DOHH2 (cell line): Measurements from ENCODE around the gene TMEM123.

ENCODE experiments used
- H3F3A ChIP-seq: fragments of 200-600 bp; sonication (generic), shearing (Covaris generic); 2 replicates; pipeline ENCODE4 v1.6.0; 2016; ENCODE audit warnings: antibody characterized with exemption, mild to moderate bottlenecking; ENCODE audit not compliant: control insufficient read depth, insufficient read depth
- H3K27ac ChIP-seq: fragments of 200-600 bp; sonication (generic); 2 replicates; pipeline ENCODE4 v1.5.1; 2014; ENCODE audit warnings: low read depth, mild to moderate bottlenecking, low read length, moderate library complexity
- H3K27me3 ChIP-seq: fragments of 200-600 bp; sonication (generic); 2 replicates; pipeline ENCODE4 v1.6.1; 2014; ENCODE audit warnings: mild to moderate bottlenecking, low read length, mixed read lengths; ENCODE audit not compliant: control insufficient read depth
- H3K36me3 ChIP-seq: fragments of 200-600 bp; sonication (generic); 2 replicates; pipeline ENCODE4 v1.6.1; 2014; ENCODE audit warnings: mild to moderate bottlenecking, low read length, moderate library complexity, mixed read lengths; ENCODE audit not compliant: control insufficient read depth
- H3K4me1 ChIP-seq: fragments of 200-600 bp; sonication (generic); 2 replicates; pipeline ENCODE4 v1.6.1; 2014; ENCODE audit warnings: mild to moderate bottlenecking, low read length, mixed read lengths; ENCODE audit not compliant: control insufficient read depth
- H3K4me2 ChIP-seq: fragments of 200-600 bp; sonication (generic); 2 replicates; pipeline ENCODE4 v1.6.0; 2014; ENCODE audit warnings: mild to moderate bottlenecking, low read length, moderate library complexity
- H3K4me3 ChIP-seq: fragments of 200-600 bp; sonication (generic); 2 replicates; pipeline ENCODE4 v1.5.1; 2014; ENCODE audit warnings: mild to moderate bottlenecking, low read length, mixed read lengths
- H3K79me2 ChIP-seq: fragments of 200-600 bp; sonication (generic); 2 replicates; pipeline ENCODE4 v1.6.1; 2014; ENCODE audit warnings: mild to moderate bottlenecking, low read length, mixed read lengths; ENCODE audit not compliant: control insufficient read depth
- H3K9me2 ChIP-seq: fragments of 200-600 bp; sonication (generic); replicated peaks from 2 replicates; pipeline ENCODE4 v1.6.1; 2014; ENCODE audit warnings: mild to moderate bottlenecking, low read length, mixed read lengths; ENCODE audit not compliant: control insufficient read depth
- H3K9me3 ChIP-seq: fragments of 200-600 bp; sonication (generic); 2 replicates; pipeline ENCODE4 v1.6.1; 2014; ENCODE audit warnings: antibody characterized with exemption, low read length, mixed read lengths; ENCODE audit not compliant: control insufficient read depth, insufficient read depth
- H4K20me1 ChIP-seq: fragments of 200-600 bp; sonication (generic); 2 replicates; pipeline ENCODE4 v1.6.0; 2014; ENCODE audit warnings: low read depth, mild to moderate bottlenecking, antibody characterized with exemption, low read length, moderate library complexity; ENCODE audit not compliant: control insufficient read depth, insufficient read depth
- CTCF ChIP-seq: fragments of 200-600 bp; sonication (generic); IDR thresholded peaks from one replicate; pipeline ENCODE4 v1.5.1; 2014; ENCODE audit warnings: antibody characterized with exemption, mild to moderate bottlenecking, low read depth, low read length; ENCODE audit not compliant: poor library complexity, severe bottlenecking
- EZH2phosphoT487 ChIP-seq: fragments of 200-600 bp; sonication (generic); IDR thresholded peaks from 2 replicates; pipeline ENCODE4 v1.6.1; 2017; ENCODE audit warnings: borderline replicate concordance, mild to moderate bottlenecking, antibody characterized with exemption, low read length, moderate library complexity, mixed read lengths

TMEM123 gene

GRCh38 chr11:102413497-102413896 lies 39.1 kb downstream of the TMEM123 start:
- no peak overlapping the region for H3K4me2 ChIP-seq
- H3F3A ChIP-seq = no peaks in the 10 kb centered on the region
- peaks cover 98% of the 10 kb centered on the region for H3K79me2 ChIP-seq
- TF ChIP-seq CTCF (no peak), EZH2phosphoT487 (no peak)
- H3K4me1 ChIP-seq = peaks cover 19% of the 10 kb centered on the region
- peaks cover 37% of the 10 kb centered on the region for H3K36me3 ChIP-seq
- H3K9me3 ChIP-seq = peaks cover 6% of the 10 kb centered on the region; the same call in 1 of the 2 replicates
- H3K4me3 ChIP-seq = no peak overlapping the region
- H4K20me1 ChIP-seq = peaks cover 27% of the 10 kb centered on the region
- H3K27me3 ChIP-seq = no peaks in the 10 kb centered on the region
- no peaks in the 10 kb centered on the region for H3K9me2 ChIP-seq
- no peak overlapping the region for H3K27ac ChIP-seq

GRCh38 chr11:102411142-102411541 lies 41.4 kb downstream of the TMEM123 start:
- H3K9me2 ChIP-seq = no peaks in the 10 kb centered on the region
- peaks cover 49% of the 10 kb centered on the region for H3K36me3 ChIP-seq
- no peak overlapping the region for H3K4me2 ChIP-seq
- H3K27me3 ChIP-seq = no peaks in the 10 kb centered on the region
- no peaks in the 10 kb centered on the region for H3F3A ChIP-seq
- H3K4me3 ChIP-seq = no peak overlapping the region
- TF ChIP-seq EZH2phosphoT487 (no peak), CTCF (no peak)
- peaks cover 28% of the 10 kb centered on the region for H4K20me1 ChIP-seq
- H3K27ac ChIP-seq = no peak overlapping the region
- H3K9me3 ChIP-seq = no peaks in the 10 kb centered on the region
- peaks cover 97% of the 10 kb centered on the region for H3K79me2 ChIP-seq
- peaks cover 7% of the 10 kb centered on the region for H3K4me1 ChIP-seq

GRCh38 chr11:102410382-102410784 lies 42.2 kb downstream of the TMEM123 start:
- Histone ChIP-seq H3K9me3 (no peaks in the 10 kb centered on the region), H3K79me2 (peaks cover 97% of the 10 kb centered on the region), H3K27ac (no peak overlapping the region), H3K4me1 (peaks cover 5% of the 10 kb centered on the region), H3K4me2 (no peak overlapping the region), H3K27me3 (no peaks in the 10 kb centered on the region), H3F3A (no peaks in the 10 kb centered on the region), H3K36me3 (peaks cover 56% of the 10 kb centered on the region), H4K20me1 (peaks cover 27% of the 10 kb centered on the region), H3K9me2 (no peaks in the 10 kb centered on the region), H3K4me3 (no peak overlapping the region)
- TF ChIP-seq CTCF (no peak), EZH2phosphoT487 (no peak)

- no peaks in the 10 kb centered on the region for H3K9me2 ChIP-seq
- peaks cover 58% of the 10 kb centered on the region for H3K36me3 ChIP-seq
- H3K4me2 ChIP-seq = no peak overlapping the region
- no peaks in the 10 kb centered on the region for H3K27me3 ChIP-seq
- no peak overlapping the region for H3K4me3 ChIP-seq
- H3K4me1 ChIP-seq = no peaks in the 10 kb centered on the region
- TF ChIP-seq EZH2phosphoT487 = no peak
- TF ChIP-seq CTCF = no peak
- H3K27ac ChIP-seq = no peak overlapping the region
- peaks cover 4% of the 10 kb centered on the region; the same call in 1 of the 2 replicates for H3F3A ChIP-seq
- H3K79me2 ChIP-seq = peaks cover 93% of the 10 kb centered on the region
- no peaks in the 10 kb centered on the region for H3K9me3 ChIP-seq
- peaks cover 12% of the 10 kb centered on the region for H4K20me1 ChIP-seq
These were observed 44.2 kb downstream of the TMEM123 start for GRCh38 chr11:102408339-102408738.
